ENCODE results near the gene GIMAP4.
"Not testable (repeated sequence)": the region's sequence is repeated elsewhere in the genome, so short reads cannot be mapped to it uniquely, and the experiment has no call there.

GIMAP4 gene

DNA sequence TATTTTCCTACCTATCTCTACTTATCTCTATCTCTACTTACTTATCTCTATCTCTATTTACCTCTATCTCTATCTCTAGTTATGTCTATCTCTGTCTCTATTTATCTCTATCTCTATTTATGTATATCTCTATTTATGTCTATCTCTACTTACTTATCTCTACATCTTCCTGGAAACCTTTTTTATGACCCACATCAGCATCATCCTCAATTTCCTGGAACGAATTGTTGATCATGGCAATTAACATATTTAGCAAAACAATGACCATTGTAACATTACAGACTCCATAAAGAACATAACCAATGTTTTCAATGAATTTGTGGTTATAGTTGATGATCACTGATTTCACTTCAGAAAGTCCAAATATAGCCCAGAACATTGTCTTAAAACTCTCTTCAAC is 46.7 kb downstream of the GIMAP4 start:
- H3K4me3 ChIP-seq (ENCODE audit: low read depth, low read length), result no peak overlapping the region
- CTCF ChIA-PET, result no interaction called here
- TF ChIP-seq, protein P1, sequence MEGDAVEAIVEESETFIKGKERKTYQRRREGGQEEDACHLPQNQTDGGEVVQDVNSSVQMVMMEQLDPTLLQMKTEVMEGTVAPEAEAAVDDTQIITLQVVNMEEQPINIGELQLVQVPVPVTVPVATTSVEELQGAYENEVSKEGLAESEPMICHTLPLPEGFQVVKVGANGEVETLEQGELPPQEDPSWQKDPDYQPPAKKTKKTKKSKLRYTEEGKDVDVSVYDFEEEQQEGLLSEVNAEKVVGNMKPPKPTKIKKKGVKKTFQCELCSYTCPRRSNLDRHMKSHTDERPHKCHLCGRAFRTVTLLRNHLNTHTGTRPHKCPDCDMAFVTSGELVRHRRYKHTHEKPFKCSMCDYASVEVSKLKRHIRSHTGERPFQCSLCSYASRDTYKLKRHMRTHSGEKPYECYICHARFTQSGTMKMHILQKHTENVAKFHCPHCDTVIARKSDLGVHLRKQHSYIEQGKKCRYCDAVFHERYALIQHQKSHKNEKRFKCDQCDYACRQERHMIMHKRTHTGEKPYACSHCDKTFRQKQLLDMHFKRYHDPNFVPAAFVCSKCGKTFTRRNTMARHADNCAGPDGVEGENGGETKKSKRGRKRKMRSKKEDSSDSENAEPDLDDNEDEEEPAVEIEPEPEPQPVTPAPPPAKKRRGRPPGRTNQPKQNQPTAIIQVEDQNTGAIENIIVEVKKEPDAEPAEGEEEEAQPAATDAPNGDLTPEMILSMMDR (IDR thresholded peaks at IDR 0.05; ENCODE audit: insufficient read depth, low read length, missing control alignments), result no peak
- POLR2A ChIA-PET, result no interaction called here
- no peak for DNase-seq (ENCODE audit: low read depth, low spot score)

- DNase-seq (ENCODE audit: low read depth, low spot score); H3K4me3 ChIP-seq (ENCODE audit: low read depth, low read length); POLR2A ChIA-PET; CTCF ChIA-PET: not testable (repeated sequence)
These were observed 47.2 kb downstream of the GIMAP4 start for GRCh38 chr7:150614426-150614825.

GRCh38 chr7:150615221-150615755 is 48.1 kb downstream of the GIMAP4 start:
- POLR2A ChIA-PET; H3K4me3 ChIP-seq (ENCODE audit: low read depth, low read length); CTCF ChIA-PET; DNase-seq (ENCODE audit: low read depth, low spot score): not testable (repeated sequence)

DNA sequence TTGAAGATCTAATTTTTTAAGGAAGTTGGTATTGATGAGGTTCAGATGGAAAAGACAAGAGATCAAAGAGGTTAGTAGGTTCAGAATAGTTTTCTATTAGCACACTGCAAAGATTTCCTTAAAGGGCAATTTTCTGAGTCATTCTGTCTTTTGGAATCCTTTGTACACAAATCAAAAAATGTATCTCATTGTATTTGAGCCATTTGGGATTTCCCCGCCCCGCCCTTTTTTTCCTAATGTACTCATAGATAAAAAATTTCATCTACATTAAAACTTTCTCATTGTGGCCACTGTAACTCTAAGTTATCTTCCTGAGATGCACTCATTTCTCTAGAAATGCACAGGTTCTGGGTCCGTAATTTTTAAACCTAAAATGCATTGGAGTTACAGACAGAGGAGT is 52.9 kb downstream of the GIMAP4 start:
- DNase-seq (ENCODE audit: low read depth, low spot score), result no peak
- ChIA-PET POLR2A (no interaction called here), CTCF (no interaction called here)
- TF ChIP-seq, protein P1 (IDR thresholded peaks at IDR 0.05; ENCODE audit: insufficient read depth, low read length, missing control alignments), result no peak
- H3K4me3 ChIP-seq (ENCODE audit: low read depth, low read length), result no peak overlapping the region

GRCh38 chr7:150620617-150621371 is 53.6 kb downstream of the GIMAP4 start:
- CTCF ChIA-PET, result no interaction called here
- no peak for DNase-seq (ENCODE audit: low read depth, low spot score)
- TF ChIP-seq, protein P1 (IDR thresholded peaks at IDR 0.05; ENCODE audit: insufficient read depth, low read length, missing control alignments), result no peak
- POLR2A ChIA-PET, result no interaction called here
- no peak overlapping the region for H3K4me3 ChIP-seq (ENCODE audit: low read depth, low read length)

GRCh38 chr7:150621376-150621775 is 54.2 kb downstream of the GIMAP4 start:
- ChIA-PET CTCF (no interaction called here), POLR2A (no interaction called here)
- H3K4me3 ChIP-seq (ENCODE audit: low read depth, low read length), result no peak overlapping the region
- no peak for DNase-seq (ENCODE audit: low read depth, low spot score)
- TF ChIP-seq, protein P1 (IDR thresholded peaks at IDR 0.05; ENCODE audit: insufficient read depth, low read length, missing control alignments), result no peak

Data from AG04449 (cell line).